ENCODE results near the gene NFASC.

The NFASC gene

DNA sequence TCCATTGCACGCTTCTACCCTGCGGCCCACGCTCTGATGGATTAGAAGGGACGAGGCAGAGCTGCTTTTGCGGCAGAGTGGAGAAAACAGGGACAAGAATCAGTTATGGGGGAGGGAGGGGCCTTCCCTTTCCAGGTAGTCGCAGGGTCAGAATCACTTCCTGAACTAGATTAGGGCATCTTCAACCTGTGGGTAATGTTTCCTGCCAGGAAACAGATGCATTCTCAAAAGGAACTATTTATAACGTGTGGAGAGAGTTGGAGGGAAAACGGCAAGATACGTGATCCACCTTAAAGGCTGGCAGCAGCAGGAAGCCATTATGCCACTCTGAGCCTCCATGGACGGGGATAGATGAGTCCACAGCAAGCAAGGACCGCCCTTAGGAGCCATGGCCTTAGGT is 112.5 kb downstream of the NFASC start:
- no peak for DNase-seq (ENCODE audit: low read depth)

DNA sequence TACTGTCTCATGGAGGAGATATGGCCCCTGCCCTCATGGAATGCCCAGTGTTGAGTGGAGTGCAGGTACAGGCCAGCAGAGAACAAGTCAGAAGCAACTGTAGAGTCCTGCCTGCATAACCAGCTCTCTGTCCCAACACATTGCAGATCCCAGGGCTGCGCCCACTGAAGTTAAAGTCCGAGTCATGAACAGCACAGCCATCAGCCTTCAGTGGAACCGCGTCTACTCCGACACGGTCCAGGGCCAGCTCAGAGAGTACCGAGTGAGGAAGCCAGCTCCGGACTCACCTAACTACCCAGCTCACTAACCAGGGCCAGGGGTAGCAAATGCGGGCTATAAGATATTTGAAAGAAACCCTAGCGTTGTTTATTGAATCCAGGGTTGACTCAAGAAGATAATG is 113.2 kb downstream of the NFASC start:
- DNase-seq (ENCODE audit: low read depth), result no peak

DNA sequence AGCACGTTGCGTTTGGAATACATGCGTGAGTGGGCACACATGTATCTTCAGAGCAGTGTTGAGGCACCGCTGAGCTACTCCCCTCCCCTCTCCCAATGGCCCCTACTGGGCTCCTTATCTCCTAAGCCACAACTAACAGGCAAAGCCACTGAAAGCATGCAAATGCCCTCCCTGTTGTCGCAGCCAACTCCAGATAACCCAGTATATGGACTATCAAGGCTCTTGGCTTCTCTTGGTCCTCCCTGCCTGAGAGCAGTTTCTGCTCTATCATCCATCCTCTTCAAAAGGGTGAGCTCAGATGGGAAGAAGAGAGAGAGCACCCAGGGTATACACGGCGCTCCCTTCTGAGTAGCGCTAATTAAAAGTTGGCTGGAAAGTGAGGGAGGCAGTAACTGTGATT is 113.8 kb downstream of the NFASC start:
- no peak for DNase-seq (ENCODE audit: low read depth)

DNA sequence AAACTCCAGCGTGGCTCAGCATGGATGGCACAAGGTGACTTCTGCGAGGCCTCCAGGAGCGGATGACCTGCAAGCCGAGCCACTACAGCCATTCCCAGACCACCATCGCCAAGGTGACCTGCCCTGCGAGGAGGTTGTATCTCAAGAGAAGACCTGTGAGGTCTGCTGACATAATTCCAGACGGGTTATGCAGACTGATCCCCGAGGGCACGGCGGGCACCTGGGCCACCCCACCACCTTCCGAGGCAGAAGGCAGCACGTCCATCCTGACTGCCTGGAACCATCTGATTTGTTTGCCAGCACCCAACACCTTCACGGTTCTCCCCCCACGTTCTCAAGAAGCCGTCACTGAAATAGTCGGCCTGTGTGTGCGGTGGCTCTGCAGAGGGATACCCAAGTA is 115.5 kb downstream of the NFASC start:
- DNase-seq (ENCODE audit: low read depth), result no peak

DNA sequence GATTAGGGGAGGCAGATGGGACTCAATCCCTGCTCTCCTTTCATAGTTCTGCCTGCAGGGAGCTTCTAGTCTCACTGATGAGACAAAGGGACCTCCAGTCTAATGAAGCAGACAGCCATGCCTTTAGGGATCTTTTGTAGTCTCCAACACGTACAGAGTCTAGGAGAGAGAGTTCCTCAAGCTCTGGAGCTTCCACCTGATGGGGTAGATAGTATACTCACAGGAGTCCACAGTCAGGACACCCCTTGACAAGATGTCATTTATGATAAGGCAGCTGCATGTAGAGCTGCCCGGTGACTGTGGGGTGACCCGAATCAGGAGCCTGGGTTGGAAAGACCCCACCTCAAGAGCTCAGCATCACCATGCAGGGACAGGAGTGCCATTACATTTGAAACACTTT is 117.0 kb downstream of the NFASC start:
- DNase-seq (ENCODE audit: low read depth), result no peak

DNA sequence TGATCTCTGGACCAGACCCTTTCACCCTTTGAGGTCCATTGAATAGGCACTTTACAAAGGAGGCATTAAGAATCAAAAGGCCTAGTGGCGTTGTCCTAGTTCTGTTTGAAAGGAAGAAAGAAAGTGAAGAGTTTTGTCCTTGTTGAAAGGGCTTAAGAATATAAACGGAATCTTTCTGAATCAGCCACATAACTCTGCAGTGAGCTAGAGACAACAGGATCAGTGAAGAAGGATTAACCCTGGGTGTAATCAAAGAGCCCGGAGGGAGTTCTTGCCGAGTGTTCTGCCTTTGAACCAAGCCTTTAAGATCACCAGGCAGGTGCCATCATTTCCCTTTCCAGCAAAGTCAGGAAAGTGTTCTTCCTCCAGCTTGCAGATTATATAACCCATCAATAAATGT is 117.5 kb downstream of the NFASC start:
- DNase-seq (ENCODE audit: low read depth), result no peak

DNA sequence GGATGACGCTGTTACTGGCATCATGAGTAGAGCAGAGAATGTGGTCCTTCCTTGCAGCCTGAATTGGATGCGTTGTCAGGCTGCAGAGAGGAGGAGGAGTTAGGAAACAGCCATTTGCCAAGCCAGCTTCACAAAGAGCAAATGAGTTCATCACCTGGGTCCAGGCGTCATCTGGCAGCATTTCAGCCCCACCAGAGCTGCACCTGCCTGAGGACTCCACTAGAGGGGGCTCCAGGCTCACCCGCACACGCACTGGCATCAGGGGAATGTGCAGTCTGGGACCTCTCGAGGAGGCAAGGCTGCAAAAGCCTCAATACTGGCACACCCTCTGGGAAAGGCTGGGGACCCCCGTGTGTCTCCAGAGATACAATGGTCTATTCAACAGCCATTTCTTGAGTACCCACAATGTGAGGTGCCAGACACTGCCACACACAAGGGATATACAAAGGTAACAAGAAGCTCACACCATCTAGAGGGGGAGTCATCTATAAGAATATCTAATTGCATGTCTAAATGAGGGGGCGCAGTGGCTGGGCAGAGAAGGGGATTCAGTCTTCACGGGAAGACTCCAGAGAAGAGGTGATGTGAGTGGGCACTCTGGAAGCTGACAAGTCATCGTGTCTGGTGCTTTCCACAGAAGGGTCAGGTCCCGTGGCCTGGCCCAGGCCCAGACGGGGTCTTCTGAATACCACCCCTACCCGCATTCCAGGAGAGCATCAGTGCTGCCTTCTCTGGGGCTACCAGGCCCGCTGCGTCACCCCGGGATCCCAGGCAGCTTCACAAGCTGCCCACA is 118.8 kb downstream of the NFASC start:
- DNase-seq (ENCODE audit: low read depth), result peak; percentile 26

DNA sequence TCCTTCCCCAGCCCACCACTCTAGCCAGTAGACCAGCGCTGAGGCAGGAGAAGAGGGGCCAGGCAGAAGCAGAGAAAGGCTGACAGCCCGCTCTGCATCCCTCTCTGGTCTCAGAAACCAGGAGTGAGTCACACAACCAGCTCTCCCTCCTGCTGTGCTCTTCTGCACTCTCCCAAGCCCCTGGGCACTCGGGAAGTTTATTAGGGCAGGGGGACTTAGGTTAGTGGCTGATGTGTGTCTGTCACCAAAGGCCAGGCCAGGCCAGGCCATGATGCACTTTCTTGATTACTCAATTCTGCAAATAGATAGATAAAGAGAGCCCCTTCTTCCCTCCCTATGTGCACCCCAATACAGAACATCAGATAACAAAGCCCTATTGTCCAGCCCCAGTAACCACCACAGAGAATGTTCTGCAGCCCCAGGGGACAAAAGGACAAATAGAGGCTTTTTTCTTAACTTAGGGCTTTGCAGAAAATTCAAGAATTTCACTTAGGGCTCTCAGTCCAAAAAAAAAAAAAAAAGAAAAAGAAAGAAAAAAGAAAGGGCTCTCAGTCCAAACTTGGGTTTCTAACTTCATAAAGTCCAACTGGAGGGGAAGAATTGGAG is 119.5 kb downstream of the NFASC start:
- DNase-seq (ENCODE audit: low read depth), result no peak

DNA sequence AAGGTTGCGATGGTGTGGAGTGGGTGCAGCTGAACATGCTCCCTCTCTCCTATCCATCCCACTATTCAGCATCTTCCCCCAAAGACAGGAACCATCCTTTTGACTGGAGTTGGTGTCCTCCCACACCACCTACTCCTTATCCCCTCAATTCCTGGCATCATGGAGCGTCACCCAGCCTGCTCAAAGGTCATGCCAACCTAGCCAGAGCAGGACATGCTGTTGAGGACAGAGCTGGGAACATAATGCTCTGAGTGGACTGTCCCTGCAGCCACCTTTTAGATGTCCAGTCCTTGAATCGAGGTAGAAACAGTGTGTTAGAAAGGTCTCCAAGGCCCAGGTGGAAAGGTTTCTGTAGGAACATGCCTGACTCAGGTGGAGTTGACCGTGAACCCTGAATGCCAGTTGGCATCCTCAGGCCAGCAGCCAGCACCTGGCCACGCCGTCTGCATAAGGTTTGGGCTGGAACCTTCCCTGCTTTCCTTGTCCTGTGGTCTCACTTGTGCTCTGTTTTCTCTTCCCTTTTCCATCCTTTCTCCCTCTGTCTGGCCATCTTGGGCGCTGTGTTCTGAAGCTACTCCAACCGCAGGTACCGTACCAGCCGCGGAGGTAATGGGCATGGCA is 120.2 kb downstream of the NFASC start:
- DNase-seq (ENCODE audit: low read depth), result no peak

DNA sequence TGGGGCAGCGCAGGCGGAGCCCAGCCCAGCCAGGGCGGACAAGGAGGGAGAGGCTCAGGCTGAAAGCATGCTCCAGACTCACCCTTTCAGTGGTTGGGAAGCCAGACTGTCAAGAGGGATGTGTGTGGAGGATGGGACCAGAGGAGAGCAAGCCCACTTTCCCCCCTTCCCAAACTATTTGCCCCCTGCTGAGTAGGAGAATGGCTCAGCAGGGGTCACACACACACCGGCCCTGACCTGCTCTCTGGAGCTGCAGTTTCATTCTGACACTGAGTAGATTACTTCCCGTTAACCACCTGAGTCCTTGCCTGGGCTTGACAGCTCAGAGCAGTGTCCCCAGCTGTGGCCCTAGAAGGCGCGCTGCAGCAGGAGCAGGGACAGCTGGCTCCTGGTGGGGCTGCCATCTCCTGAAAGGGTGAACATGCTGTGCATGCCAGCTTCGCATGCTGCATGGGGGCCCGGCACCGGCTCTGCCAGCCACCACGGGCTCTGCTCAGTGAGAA is 120.7 kb downstream of the NFASC start:
- no peak for DNase-seq (ENCODE audit: low read depth)

DNA sequence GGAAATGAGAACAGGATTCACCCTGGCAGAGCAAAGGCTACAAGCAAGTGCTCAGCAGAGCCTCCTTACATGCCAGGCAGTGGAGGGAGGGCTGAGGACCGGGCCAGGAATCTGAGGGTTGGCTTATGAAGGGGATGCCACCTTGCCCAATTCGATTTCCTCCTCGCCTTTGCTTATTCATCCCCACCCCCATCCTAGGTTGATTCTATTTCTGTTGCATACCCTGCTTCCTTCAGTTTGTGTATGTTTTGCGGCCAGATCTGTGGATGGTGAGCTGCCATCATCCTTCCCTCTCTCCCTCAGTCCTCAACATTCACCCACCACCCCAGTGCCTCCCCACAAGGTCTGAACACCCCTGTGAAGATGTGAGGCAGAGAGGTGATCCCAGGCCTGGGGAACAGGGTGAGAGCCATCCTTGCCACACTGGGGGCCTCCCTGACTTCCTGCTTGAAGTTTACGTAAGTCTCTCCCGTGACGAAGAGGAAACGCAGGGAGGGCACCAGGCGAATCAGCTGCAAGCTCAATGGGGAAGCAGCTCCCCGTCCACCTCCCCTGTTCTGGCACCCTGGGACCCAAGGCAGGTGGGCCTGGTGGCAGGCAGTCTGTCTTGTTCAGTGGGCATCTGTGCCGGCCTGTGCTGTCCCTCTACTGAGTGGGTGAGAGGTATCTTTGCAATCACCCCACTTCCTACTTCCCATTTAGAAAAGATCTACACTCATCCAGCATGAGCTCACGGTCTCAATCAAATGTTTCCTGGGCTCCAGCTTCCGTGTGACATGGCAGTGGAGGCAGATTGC is 121.7 kb downstream of the NFASC start:
- no peak for DNase-seq (ENCODE audit: low read depth)

DNA sequence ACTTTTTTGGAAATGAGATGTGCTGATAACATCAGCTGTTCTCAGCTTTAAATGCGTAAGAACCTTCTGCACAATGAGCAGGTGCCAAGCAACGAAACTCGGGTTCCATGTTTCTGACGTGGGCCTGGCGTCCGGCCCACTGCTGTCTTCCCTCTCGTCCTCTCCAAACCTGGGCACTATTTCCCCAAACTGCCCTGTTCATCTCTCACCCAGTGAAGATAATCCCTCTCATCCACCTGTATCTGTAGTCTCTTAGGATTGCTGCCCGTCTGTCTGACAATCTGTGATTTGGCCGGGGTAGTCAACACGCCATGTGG is 122.3 kb downstream of the NFASC start:
- no peak for DNase-seq (ENCODE audit: low read depth)

DNA sequence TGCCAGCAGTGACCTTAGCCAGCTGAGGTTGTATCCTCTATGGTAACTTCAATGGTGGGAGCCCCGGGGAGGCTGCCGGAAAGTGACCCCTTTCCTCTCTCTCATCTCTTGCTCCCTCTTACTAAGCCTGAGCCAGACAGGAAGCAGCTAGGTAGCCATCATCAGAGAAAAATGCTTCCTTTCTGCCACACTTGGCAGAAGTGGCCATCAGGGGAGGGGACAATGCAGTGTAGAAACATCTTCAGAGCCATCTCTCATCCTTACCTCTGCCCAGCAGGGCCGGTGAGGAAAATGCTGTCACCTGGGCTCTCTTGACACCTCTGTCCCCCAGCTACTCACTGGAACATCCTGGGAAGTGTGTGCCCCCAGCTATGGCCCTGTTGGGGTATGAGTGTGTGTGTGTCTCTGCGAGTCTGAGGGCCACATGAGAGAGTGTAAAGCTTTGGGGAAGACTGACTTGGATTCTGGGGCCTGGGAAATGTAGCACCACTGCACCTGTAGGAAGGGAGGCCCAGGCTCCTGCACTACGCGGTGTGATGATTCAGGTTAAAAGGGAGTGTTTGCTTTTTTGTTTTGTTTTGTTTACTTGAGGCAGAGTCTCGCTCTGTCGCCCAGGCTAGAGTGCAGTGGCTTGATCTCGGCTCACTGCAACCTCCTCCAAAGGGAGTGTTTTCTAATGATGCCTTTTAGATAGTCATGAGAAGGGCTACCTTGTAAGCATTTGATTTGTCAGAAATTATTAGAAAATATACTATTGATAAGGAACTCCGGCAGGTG is 123.6 kb downstream of the NFASC start:
- no peak for DNase-seq (ENCODE audit: low read depth)

DNA sequence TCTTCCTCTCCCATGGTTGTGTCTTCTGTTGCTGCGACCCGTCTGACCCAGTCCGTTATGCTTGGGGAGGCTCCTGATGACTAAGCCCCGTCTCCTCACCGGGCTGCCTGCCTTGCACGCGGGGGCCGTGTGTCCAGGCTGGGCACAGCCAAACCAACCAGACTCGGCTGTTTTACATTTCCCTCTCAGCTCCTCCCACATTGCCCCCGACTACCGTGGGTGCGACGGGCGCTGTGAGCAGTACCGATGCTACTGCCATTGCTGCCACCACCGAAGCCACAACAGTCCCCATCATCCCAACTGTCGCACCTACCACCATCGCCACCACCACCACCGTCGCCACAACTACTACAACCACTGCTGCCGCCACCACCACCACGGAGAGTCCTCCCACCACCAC is 126.3 kb downstream of the NFASC start:
- no peak for DNase-seq (ENCODE audit: low read depth)

DNA sequence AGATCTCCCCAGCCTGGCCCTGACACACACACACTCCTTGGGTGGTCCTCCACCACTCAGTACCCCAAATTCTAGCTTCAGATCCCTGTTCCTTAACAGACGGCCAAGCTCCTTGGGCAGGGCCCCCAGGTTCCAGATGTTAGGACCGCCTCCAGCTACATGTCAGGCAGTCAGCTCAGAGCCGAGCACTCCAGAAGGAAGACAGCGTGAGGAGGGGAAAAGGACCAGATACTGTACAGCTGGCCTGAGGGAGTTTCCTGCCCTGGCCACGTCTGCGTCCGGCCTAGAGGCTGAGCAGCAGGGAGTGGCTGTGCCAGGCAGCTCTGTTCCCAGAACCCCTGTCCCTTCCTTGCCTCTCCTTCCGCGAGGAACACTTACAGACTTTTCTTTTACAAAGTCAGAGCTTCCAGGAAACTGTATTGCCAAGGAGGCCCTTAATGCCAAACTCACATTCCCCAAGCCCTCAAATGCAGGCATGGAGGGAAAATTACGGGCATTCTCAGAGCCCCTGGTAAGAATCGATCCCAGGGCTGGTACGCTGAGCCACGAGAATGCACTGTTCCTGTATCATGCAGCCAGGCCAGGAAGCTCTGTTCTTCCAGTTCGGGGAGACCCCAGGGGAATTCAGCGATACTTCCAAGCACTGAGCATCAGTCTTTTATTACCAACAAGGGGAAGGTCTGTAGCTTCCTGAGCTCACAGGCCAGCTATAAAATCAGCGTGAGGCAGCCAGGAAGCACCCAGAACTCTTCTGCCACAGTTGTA is 127.1 kb downstream of the NFASC start:
- no peak for DNase-seq (ENCODE audit: low read depth)

DNA sequence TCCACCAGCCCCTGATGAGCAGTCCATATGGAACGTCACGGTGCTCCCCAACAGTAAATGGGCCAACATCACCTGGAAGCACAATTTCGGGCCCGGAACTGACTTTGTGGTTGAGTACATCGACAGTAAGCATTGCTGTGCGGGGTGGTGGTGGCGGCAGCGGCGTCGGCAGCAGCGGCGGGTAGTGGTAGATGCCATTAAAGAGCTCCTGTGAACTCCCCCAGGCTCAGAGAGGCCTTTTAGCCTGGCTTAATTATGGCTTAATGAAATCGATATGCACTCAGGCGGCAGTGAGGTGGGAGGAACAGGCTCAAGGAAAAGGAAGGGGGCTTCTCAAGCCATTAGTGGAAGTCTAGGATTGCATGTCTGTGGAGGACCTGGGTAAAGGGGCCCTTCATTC is 130.5 kb downstream of the NFASC start:
- no peak for DNase-seq (ENCODE audit: low read depth)

DNA sequence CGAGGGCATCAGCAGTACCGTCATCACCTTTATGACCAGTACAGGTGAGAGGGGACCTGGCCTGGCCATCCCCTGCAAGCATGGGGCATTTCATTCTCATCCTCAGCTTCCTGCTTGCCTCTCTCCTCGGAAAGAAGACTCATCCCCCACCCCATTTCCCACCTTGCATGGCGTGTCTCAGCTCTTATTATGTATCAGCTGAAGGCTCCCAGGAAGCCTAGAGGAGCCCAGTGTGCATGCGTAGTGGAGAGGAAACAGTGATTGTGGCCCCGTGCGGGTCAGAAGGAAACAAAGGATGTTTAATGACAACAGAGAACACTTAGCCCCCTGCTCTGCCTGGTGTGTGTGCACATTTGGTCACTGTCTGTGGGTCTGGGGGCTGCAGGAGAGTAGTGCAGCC is 132.0 kb downstream of the NFASC start:
- DNase-seq (ENCODE audit: low read depth), result no peak

DNA sequence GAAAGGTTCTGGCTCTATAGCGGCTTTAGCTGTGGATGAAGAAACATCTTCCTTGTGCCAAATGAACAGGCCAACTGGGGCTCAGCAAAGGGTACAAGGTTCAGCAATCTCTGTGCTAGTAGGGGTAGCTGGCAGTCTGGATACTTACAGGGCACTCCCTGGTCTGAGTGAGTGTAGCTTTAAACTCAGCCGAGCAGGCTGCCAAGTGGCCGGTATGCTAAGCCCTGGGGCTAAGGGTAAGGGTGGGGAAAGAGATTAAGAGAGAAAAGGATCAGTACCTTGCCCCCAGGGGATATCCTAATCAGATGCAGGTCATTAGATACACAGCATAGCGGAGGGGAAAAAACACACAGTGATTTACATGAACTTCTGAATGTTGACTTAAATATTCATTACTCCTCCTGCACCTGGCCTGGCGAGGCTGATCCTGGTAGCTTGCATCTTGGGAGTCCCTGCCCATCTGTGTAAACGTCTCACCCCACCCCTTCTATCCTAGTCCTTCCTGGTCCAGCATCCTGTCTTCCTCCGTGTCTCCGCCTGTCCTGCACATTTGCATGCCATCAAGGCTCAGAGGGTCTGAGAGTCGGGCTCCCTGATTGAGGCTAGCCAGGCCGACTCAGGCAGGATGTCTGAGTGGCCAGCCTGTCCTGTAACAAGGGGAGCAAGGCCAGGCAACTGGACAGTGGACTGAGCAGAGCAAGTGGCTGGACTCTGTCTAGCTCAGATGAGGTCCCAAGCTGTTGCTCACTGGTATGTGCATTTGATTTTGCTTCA is 132.9 kb downstream of the NFASC start:
- no peak for DNase-seq (ENCODE audit: low read depth)

DNA sequence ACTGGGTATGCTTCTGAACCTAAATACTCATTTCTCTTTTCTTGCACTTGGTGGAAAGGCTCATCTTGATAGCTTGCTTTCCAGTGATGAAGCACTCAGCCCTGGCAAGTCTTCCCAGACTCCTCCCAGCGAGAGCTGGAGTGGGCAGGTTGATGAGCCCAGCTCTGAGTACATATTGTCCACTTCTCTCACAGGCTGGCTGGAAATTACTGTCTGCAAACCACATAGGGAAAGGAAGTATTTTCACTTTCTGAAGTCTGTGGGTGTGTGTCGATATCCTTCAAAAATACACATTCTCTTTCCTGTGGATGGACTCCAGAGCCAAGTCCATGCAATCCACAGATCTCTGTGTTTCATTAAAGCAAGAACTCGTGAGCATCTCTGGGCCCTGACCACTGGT is 133.7 kb downstream of the NFASC start:
- DNase-seq (ENCODE audit: low read depth), result no peak

DNA sequence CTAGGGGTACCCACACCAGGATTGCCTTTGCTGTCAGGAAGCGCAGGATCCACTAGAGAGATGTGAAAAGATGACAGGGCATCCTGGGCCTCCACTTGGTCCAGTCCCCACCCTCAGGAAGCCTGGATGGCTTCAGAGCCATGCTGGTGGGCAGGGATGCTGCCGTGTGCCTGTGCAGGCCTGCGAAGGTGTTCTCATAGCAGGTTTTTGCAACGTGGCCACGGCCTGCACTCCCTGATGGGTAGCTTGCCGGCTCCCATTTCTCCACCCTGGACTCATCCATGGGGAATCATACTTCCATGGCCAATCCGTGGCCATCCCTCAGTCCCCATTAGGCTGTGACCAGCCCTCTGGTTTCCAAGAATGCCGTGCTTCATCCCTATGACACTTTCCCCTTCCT is 138.2 kb downstream of the NFASC start:
- DNase-seq (ENCODE audit: low read depth), result no peak

All from stimulated activated CD8-positive, alpha-beta memory T cell treated with anti-CD3 and anti-CD28 coated beads, Interleukin-15, amount 100 ng/mL, for 24 hours (primary cell).